Tibial nerve (tissue), 4 donors: ENCODE data around the gene BAIAP2. TPM values are rescaled to one million over a fixed set of nuclear protein-coding genes. Genes with fewer than 3 reads are reported as not detected.

Source experiments
- DNase-seq, 2 donors: peaks; one replicate each; pipeline ENCODE4 v3.0.0-alpha.2; 2019; ENCODE audit warnings: low spot score in 2 of 2
- H3K27ac ChIP-seq, 4 donors: fragments of 200-600 bp; sonication (generic) in 3 of 4; one replicate each; pipeline ENCODE4 v1.5.1; 2017 to 2019; ENCODE audit warnings: mild to moderate bottlenecking in 1 of 4
- H3K27me3 ChIP-seq, 2 donors: fragments of 200-600 bp; sonication (generic) in 1 of 2; one replicate each; pipeline versions ENCODE4 v1.5.1 to v1.6.0; 2017 to 2019
- H3K36me3 ChIP-seq, 3 donors: fragments of 200-600 bp; sonication (generic); one replicate each; pipeline ENCODE4 v1.5.1; 2018 to 2019
- H3K4me1 ChIP-seq, 4 donors: fragments of 200-600 bp; sonication (generic) in 3 of 4; one replicate each; pipeline ENCODE4 v1.5.1; 2017 to 2019
- H3K4me3 ChIP-seq, 4 donors: fragments of 200-600 bp; sonication (generic) in 3 of 4; one replicate each; pipeline ENCODE4 v1.5.1; 2017 to 2019; ENCODE audit warnings: mild to moderate bottlenecking in 1 of 4, moderate library complexity in 1 of 4
- H3K9me3 ChIP-seq, 4 donors: fragments of 200-600 bp; sonication (generic) in 3 of 4; one replicate each; pipeline ENCODE4 v1.5.1; 2017 to 2019
- EP300 ChIP-seq, 2 donors: sonication (generic); formaldehyde crosslinking; IDR thresholded peaks; one replicate each; pipeline ENCODE4 v1.6.1; 2017; ENCODE audit warnings: antibody characterized with exemption in 2 of 2, mild to moderate bottlenecking in 1 of 2
- POLR2A ChIP-seq, 2 donors: fragments of 450-650 bp; IDR thresholded peaks; one replicate each; pipeline ENCODE4 v1.6.1; 2017; ENCODE audit warnings: antibody characterized with exemption in 2 of 2, mild to moderate bottlenecking in 2 of 2, moderate library complexity in 2 of 2
- WGBS, 2 donors: methylation state at CpG; one replicate each; pipeline ENCODE4 v1.1.5; 2018; 5-methylcytosine and 5-hydroxymethylcytosine counted together
- total RNA-seq, 4 donors: library from RNA; depleted of rRNA; stranded (reverse); fragments of >200 nt; gene quantifications; one replicate each; pipeline ENCODE4 v1.1.0, GENCODE V29; 2016
- TF ChIP-seq, protein P1 (sequence below), 5 experiments: fragments of 200-600 bp in 3 of 5; fragments of 450-650 bp in 2 of 5; sonication (generic) in 3 of 5; IDR thresholded peaks; one replicate each; pipeline ENCODE4 v1.5.1; 2016 to 2019; ENCODE audit warnings: antibody characterized with exemption in 5 of 5, mild to moderate bottlenecking in 3 of 5, moderate library complexity in 2 of 5

Gene BAIAP2
- total RNA-seq, 4 donors from 2014 or later, result 49.5 to 81.2 (median 66.9) TPM

DNA sequence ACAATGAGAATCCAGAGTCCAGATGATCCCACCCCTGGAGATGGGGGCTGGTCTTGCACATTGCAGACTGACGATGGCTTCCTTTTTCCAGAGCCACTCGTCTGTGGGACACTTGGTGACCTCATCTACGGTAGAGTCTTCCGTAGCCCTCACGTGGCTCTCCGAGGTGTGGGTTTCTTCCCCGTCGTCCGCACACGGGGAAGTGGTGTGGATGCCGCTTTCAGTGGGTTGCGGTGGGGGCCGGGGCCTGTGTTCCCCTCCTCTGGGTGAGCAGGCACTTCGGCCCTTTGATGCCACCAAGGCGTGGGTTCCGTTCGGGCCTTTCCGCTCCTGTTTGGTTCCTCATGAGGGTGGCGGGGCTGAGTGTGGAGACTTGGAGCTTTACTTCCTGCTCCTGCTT lies 21.4 kb downstream of the BAIAP2 start:
- peak overlapping the region; percentile 69 to 95 (median 90) for H3K27ac ChIP-seq
- 90 to 92% methylated on average over 19 of the region's 19 CpGs for WGBS, 2 donors
- H3K27me3 ChIP-seq, result no peaks in the 10 kb centered on the region
- peaks cover 0 to 61% (median 13%) of the 10 kb centered on the region in 4 donors for H3K4me1 ChIP-seq
- TF ChIP-seq EP300 (IDR thresholded peaks at IDR 0.05), result peak in 1 of 2 donors; percentile 9
- TF ChIP-seq, protein P1, sequence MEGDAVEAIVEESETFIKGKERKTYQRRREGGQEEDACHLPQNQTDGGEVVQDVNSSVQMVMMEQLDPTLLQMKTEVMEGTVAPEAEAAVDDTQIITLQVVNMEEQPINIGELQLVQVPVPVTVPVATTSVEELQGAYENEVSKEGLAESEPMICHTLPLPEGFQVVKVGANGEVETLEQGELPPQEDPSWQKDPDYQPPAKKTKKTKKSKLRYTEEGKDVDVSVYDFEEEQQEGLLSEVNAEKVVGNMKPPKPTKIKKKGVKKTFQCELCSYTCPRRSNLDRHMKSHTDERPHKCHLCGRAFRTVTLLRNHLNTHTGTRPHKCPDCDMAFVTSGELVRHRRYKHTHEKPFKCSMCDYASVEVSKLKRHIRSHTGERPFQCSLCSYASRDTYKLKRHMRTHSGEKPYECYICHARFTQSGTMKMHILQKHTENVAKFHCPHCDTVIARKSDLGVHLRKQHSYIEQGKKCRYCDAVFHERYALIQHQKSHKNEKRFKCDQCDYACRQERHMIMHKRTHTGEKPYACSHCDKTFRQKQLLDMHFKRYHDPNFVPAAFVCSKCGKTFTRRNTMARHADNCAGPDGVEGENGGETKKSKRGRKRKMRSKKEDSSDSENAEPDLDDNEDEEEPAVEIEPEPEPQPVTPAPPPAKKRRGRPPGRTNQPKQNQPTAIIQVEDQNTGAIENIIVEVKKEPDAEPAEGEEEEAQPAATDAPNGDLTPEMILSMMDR (IDR thresholded peaks at IDR 0.05), result no peak
- TF ChIP-seq POLR2A (IDR thresholded peaks at IDR 0.05), result no peak
- DNase-seq, result no peak
- H3K4me3 ChIP-seq, result no peak overlapping the region
- H3K9me3 ChIP-seq, result no peaks in the 10 kb centered on the region
- H3K36me3 ChIP-seq, result peaks cover 0 to 32% (median 0%) of the 10 kb centered on the region in 3 donors

DNA sequence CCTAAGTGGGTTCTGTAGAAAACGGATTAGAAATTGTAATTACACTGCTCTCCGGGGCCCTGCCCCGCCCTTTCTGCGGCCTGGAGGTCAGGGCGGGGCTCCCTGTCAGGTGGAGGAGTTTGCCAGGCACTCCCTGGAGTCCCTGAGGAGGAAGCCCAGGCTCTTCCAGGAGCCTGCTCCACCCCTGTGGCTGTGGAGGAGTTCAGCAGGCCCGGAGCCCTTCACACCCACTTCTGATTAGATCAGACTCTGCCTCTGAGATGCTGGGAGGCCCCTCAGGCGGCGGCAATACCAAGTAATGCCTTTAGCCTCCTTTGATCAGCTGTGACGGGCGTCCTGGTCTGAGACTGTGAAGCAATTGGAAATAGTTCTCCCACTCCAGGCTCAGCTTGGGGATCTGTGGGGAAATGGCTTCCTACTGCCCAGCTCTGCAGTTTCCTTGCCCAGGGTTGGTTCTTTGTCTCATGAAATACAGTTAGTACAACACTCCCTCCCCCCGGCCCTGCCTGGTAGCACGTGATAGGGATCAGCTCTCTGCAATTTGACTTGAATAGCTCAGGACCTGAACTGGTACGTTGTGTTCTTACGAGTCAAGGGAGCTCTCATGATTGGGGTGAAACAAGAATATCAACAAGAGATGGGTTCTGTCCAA lies 22.3 kb downstream of the BAIAP2 start:
- no peaks in the 10 kb centered on the region for H3K9me3 ChIP-seq
- peak overlapping the region in 1 of 4 donors; percentile 3 for H3K4me3 ChIP-seq
- H3K27ac ChIP-seq, result peak overlapping the region; percentile 69 to 95 (median 90)
- H3K27me3 ChIP-seq, result no peaks in the 10 kb centered on the region
- TF ChIP-seq, protein P1 (IDR thresholded peaks at IDR 0.05), result peak in 1 of 5 experiments; percentile 28
- TF ChIP-seq POLR2A (IDR thresholded peaks at IDR 0.05) (peak in 1 of 2 donors; percentile 23), EP300 (IDR thresholded peaks at IDR 0.05) (peak; percentile 90 to 92)
- peaks cover 0 to 53% (median 13%) of the 10 kb centered on the region in 4 donors for H3K4me1 ChIP-seq
- peak; percentile 76 to 88 for DNase-seq
- 33 to 39% methylated on average over 14 of the region's 14 CpGs for WGBS, 2 donors
- H3K36me3 ChIP-seq, result peaks cover 0 to 32% (median 0%) of the 10 kb centered on the region in 3 donors

DNA sequence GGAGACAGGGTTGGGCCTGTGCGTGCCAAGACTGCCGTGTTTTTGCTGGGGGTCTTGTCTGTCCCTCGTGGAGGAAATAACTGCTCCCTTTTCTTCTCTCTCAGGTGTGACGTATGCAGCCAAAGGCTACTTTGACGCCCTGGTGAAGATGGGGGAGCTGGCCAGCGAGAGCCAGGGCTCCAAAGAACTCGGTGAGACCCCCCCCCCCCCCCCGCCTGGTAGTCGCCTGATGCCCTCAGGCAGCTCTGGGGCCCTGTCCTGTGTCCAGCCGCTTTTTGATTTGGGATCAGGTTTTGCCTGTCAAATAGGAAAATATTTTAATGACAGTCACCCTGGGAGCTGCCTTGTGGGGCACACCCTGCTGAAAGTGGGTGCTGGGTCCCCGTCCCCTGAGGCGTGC lies 22.8 kb downstream of the BAIAP2 start:
- Histone ChIP-seq H3K9me3 (no peaks in the 10 kb centered on the region), H3K4me1 (peaks cover 0 to 53% (median 11%) of the 10 kb centered on the region in 4 donors), H3K36me3 (peaks cover 0 to 32% (median 0%) of the 10 kb centered on the region in 3 donors), H3K27me3 (no peaks in the 10 kb centered on the region), H3K4me3 (no peak overlapping the region), H3K27ac (peak overlapping the region; percentile 69 to 95 (median 90))
- 79 to 82% methylated on average over 8 to 12 of the region's 12 CpGs for WGBS, 2 donors
- no peak for DNase-seq
- TF ChIP-seq POLR2A (IDR thresholded peaks at IDR 0.05) (no peak), EP300 (IDR thresholded peaks at IDR 0.05) (no peak)
- TF ChIP-seq, protein P1 (IDR thresholded peaks at IDR 0.05), result no peak

DNA sequence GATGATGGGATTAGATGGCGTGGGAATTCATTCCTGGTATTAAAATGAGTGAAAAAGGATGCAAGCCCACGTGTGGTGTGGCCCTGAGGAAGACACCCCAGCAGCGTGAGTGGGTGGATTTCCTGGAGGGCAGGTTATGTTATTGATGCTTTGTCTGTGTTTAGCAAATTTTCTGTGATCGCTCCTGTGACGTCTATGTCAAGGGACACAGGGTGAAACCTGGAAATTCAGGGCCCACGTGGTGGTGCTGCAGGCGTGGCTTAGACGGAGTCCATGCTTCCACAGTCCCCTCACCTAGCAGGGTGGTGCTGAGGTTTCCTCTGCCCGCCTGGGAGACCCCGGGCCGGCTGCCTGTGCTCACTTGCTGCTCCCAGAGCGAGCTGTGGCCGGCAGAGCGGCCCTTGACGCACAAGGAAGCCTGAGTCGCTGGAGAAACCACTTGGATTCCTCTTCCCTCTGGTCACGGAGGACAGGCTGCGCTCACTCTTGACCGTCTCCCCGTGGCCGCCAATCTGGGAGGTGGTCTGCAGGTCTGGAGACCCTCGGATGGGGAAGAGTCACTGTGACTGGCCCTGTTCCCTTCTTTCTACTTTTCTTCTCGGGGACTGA lies 23.4 kb downstream of the BAIAP2 start:
- Histone ChIP-seq H3K36me3 (peaks cover 0 to 32% (median 0%) of the 10 kb centered on the region in 3 donors), H3K27me3 (no peaks in the 10 kb centered on the region), H3K9me3 (no peaks in the 10 kb centered on the region), H3K4me3 (no peak overlapping the region), H3K27ac (peak overlapping the region; percentile 69 to 95 (median 90)), H3K4me1 (peaks cover 0 to 53% (median 9%) of the 10 kb centered on the region in 4 donors)
- TF ChIP-seq POLR2A (IDR thresholded peaks at IDR 0.05) (no peak), EP300 (IDR thresholded peaks at IDR 0.05) (no peak)
- TF ChIP-seq, protein P1 (IDR thresholded peaks at IDR 0.05), result no peak
- DNase-seq, result no peak
- WGBS, 2 donors, result 84 to 92% methylated on average over 23 of the region's 23 CpGs

DNA sequence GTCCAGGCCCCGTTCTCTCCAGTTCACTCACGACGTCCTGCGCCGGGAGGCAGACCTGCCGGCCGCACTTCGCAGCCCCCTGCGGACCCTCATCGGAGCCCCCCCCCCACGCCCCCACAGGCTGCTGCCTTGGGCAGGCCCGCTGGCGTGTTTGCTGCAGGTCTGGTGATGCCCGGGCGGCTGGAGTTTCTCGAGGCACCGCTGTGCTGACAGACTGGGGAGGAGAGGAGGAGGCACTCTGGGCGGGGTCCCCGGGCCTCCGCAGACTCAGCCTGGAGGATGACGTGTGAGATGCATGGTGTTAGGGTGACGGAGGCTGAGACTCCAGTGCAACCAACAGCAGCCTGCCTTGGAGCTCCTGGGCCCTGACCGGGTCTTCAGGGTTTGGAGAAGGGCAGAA lies 24.1 kb downstream of the BAIAP2 start:
- Histone ChIP-seq H3K4me1 (peaks cover 0 to 57% (median 14%) of the 10 kb centered on the region in 4 donors), H3K36me3 (peaks cover 0 to 32% (median 0%) of the 10 kb centered on the region in 3 donors), H3K9me3 (no peaks in the 10 kb centered on the region), H3K27ac (peak overlapping the region; percentile 69 to 95 (median 90)), H3K27me3 (no peaks in the 10 kb centered on the region), H3K4me3 (no peak overlapping the region)
- TF ChIP-seq POLR2A (IDR thresholded peaks at IDR 0.05), result no peak
- TF ChIP-seq, protein P1 (IDR thresholded peaks at IDR 0.05), result no peak
- no peak for TF ChIP-seq EP300 (IDR thresholded peaks at IDR 0.05)
- 88 to 91% methylated on average over 21 of the region's 23 CpGs for WGBS, 2 donors
- no peak for DNase-seq
